Head of caudate nucleus (tissue), 42 donors: ENCODE data around the gene SLC25A39.
"Not testable (repeated sequence)": the region's sequence is repeated elsewhere in the genome, so short reads cannot be mapped to it uniquely, and the experiment has no call there.

Experiments
- DNase-seq, 42 donors: peaks; one replicate each; pipeline versions ENCODE4 v3.0.0 to v3.0.0-alpha.2; 2020 to 2021; ENCODE audit warnings: mixed read lengths in 7 of 42
- intact Hi-C: fragments of 100-400 bp; cut with DNase I; formaldehyde crosslinking; loops from one replicate; pipeline ENCODE4 v1.15.0; 2022

The SLC25A39 gene

DNA sequence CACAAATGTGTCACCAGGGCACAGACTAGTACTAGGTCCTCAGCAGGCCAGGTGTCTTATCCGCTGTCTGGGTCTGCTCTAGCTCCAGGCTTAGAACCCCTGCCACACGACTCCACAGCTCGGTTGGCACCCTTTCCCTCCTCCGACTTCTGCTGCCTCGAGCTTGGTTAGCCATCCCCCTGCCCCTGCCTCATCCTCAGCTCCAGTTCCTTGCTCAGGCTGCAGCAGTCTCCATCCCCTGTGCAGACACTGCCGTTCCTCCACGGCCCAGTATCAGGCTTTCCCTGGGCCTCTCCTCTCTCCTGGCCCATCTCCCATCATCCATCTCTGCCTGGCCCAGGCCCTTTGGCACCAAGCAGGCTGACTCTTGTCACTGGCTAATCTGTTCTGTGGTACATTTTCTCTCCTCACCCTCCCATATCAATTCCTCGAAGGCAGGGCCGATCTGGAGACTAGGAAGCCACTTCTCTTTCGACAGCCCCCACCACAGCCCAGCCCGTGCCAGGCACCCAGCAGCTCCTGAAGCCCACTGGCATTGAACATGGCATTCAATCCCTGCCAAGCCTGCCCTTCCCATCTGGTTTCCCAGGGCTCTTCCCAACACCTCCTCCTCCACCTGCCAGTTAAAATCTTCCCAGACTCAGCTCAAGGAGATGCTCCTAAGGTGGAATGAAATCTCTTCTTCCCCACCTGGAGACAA lies 19.0 kb upstream of the SLC25A39 start:
- no peak for DNase-seq
- intact Hi-C loops: no loop called here

DNA sequence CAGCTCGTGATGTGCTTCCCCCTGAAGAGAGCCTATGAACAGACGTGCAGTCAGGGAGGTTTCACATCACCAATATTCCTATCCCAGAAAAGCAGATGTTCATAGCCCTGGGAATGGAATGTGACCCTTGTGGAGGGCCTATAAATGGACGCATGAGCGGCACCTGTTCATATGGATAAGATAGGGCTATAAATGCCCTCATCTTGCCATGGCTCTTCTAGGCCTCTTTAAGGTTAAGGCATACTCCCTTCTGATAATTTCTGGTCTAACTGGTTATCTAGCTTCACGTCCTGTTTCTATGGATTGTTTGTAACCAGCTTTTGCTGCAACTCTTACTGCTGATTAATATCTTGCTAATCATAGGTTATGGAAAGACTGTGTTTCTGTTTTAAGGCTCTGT lies 15.9 kb upstream of the SLC25A39 start:
- DNase-seq, intact Hi-C loops: not testable (repeated sequence)

DNA sequence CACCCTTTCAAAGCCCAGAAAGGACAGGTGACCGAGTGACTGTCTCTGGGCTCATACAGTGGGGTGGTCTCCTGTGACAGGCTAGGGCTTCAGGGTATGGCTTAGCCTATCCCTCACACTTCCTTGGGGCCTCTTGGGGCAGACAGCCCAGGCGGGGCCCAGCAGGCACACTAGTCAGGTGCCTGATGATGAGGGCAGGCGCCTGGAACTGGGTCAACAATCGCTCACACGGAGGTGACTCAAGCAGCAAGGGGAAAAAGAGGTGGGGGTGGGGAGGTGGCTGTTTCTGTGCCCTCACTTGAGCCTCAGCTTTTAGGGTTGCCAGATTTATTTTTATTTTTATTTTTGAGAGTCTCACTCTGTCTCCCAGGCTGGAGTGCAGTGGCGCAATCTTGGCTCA lies 14.1 kb upstream of the SLC25A39 start:
- DNase-seq: no peak
- intact Hi-C loops: no loop called here

DNA sequence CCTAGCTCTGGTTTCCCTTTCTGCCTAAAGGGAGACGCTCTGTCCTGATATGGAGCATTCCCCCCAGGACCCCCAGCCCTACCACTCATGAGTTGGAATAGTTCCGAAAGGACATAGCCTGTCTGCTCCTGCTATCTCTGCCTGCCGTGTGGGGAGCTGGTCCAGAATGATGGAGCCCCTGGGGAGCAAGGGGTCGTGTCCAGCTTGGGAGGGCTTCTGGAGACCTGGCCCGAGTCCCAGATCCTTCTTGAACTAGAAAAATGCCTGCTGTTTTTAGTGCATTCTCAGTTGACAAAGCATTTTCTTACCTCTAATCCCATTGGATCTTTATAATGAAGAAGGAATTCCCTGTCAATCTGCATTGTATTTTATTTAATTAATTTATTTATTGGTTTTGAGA lies 11.3 kb upstream of the SLC25A39 start:
- intact Hi-C loops: no loop called here
- DNase-seq: no peak

DNA sequence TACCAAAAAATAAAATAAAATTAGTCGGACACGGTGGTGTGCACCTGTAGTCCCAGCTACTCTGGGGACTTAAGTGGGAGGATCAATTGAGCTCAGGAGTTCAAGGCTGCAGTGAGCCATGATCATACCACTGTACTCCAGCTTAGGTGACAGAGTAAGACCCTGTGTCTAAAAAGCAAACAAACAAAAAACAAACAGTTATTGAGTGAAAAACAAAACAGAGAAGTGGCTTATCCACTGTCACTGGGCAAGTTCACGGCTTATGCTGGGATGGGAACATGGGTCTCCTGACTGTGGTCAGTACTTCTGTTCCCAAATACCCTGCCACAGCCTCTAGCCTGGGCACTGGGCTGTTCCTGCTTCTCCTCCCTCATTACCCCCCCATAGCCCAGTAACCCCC lies 10.9 kb upstream of the SLC25A39 start:
- intact Hi-C loops: no loop called here
- DNase-seq: no peak

DNA sequence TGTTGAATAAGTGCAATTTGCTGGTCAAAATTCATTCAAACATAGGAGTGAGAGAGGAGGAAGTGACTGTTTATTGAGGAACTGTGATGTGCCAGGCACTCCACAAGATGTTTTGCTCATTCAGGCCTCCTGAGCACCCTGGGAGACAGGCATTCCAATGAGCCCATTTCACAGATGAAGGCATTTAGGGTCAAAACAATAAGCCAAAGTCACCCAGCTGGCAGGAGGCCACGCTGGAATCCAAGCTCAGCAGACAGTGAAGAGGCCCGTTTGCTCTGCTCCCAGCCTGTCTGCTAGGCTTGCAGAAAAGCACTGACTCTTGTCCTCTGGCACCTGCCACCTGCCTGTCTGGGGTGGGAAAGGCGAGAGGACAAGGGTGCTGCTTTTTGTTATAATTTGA lies 10.1 kb upstream of the SLC25A39 start:
- intact Hi-C loops: no loop called here
- DNase-seq: no peak

DNA sequence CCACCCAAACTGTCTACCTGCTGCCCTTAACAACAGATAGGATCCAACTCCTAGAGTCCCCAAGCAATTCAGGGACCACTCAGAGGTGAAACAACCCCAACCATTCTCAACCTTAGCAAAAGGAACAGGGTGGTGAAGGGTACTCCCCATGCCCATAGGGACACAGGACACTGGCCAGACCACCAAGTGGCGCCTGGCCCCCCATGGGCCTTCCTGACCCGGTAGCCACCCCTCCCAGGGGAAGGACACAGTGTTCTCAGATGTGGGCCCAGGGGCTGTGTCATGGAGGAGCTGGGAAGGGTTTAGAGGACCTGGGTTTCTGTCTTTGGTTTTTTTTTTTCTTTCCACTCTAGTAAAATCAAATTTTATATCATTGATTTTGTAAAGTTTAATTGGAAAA lies 9.7 kb upstream of the SLC25A39 start:
- DNase-seq: no peak
- intact Hi-C loops: no loop called here

DNA sequence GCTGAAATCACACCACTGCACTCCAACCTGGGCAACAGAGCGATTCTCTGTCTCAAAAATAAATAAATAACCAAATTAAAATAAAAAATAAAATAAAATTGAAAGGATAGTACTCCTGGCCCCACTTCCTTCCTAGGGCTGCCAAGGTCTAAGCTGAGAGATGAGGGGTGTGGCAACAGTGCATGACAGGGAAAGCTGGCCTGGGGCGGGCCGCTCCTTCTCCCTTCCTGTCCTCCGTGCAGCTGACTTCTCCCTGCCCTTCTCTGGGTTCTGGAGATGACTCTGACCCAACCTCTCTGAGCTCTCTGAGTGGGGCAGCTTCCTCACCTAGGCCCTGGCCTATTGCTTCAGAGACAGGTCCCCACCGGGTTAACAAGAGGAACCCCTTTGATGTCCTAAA lies 8.7 kb upstream of the SLC25A39 start:
- intact Hi-C loops: no loop called here
- no peak for DNase-seq

DNA sequence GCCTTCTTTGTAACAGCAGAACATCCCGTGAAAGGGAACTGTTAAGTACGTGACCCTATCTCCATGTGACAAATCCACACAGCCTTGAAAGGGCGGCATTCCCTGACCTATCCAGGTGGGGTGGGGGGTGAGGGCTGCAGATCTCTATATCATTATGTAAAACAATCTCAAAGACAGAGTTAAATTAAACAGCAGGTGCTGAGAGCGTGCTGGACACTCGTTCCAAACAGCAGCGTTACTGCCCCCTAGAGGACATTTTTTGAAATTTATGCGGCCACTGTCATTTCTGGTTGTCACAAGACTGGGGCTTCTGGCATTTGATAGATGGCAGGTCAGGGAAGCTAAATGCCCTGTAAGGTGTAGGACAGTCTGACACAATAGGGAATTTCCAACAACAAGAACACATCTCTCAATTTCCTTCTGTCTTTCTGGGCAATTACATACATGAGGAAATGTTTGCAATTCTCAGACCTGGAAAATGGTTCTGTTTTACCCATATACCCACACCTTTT lies 6.7 kb upstream of the SLC25A39 start:
- intact Hi-C loops: no loop called here
- DNase-seq: peak in 39 of 42 donors; percentile 38 to 91 (median 75)

DNA sequence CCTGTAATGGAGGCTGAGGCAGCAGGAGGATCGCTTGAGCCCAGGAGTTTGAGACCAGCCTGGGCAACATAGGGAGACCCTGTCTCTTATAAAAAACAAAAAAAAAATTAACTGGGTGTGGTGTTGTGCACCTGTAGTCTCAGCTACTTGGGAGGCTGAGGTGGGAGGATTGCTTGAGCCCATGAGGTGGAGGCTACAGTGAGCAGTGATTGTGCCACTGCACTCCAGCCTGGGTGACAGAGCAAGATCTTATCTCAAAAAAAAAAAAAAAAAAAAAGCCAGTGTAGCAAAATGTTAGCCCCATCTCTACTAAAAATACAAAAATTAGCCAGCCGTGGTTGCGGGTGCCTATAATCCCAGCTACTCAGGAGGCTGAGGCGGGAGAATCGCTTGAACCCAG lies 5.6 kb upstream of the SLC25A39 start:
- DNase-seq, intact Hi-C loops: not testable (repeated sequence)

DNA sequence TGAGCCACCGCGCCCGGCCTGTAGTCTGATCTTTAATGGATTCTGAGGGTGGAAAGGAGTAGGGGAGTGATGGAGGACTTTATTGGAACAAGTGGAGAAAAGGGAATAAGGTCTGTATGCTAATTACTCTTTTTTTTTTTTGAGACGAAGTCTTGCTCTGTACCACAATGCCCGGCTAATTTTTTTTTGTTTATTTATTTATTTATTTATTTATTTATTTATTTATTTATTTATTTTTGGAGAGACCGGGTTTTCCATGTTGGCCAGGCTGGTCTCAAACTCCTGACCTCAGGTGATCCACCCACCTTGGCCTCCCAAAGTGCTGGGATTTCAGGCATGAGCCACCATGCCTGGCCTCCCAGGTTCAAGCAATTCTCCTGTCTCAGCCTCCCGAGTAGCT lies 4.9 kb upstream of the SLC25A39 start:
- DNase-seq, intact Hi-C loops: not testable (repeated sequence)

DNA sequence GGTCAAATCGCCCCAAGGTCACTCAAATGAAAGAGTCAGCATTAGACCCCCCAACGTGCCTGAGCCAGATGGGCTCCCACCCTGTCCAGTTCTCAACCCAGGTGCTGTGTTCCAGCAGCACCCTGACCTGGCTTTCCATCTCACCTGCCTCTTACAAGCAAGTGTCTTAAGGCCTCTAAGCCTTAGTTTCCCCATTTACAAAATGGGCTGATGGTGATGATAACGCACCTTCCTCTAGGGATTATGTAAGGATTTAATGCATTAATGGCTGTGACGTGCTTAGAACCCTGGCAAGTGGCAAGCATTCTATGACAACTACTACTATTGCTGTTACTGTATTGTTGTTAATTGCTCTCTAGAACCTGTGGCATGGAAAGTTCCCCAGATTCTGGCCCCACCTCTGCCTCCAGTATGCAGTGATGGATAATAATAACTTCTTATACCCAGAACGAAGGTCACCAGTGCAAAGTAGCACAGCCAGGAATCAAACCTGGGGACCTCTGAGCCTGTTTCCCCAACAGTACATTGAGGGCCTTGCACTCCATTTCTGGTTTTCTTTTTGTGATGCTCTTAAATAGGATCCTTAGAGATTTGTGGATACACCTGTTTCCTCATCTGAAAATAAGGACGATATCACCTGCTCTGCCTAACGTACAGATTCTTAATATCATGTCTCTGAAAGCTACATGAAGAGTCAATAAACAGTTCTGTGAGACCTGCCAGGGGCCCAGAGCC lies 3.3 kb upstream of the SLC25A39 start:
- intact Hi-C loops: loop anchor here (2.0 kb wide), 1 partner anchor 109 kb away; the partner anchor contains the start of gene UBTF
- DNase-seq: no peak

DNA sequence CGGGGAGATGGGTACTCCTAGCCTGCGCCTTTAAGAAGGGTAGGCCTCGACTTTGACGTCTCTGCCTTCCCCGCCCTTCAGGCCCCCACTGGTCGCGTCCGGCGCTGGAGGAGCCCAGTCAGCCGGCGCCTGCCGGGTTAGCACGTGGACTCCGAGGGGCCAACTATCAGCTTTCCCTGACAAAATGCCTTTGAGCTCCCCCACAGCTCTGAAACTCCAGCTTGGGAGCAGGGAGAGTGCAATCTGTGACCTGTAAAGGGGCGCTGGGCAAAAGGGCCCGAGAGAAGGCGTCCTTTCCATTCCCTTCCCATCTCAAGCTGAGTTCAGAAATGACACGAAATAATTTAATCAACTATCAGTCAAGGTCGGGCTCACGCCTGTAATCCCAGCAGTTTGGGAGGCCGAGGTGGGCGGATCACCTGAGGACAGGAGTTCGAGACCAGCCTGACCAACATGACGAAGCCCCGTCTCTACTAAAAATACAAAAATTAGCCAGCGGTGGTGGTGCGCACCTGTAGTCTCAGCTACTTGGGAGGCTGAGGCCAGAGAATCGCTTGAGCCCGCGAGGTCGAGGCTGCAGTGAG lies 2.3 kb upstream of the SLC25A39 start:
- intact Hi-C loops: loop anchor here (2.0 kb wide), 1 partner anchor 108 kb away; the partner anchor contains the start of gene UBTF
- peak; percentile 96 to 100 (median 99) for DNase-seq

DNA sequence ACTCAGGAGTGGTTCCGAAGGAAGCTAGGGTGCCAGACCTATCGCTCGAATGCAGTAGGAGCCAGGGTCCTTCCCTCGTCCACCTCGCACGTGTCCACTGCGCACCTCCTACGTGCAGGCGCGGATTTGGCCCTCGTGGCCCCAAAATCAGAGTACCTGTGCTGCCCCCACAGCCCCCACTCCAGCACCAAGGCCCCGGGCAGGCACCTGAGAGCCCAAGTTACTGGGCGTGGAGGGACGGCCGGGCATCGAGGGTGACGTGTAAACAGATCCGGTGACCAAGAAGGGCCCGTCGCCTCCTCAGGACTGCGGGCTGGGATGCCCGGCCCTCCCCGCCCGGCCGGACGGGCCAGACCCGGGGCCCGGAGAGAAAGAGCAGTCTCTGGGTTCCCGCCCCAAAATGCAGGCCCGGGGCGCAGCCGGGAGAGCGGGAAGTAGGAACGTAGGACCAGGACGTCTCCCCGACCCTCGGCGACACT lies 492 bp downstream of the SLC25A39 start:
- intact Hi-C loops: no loop called here

DNA sequence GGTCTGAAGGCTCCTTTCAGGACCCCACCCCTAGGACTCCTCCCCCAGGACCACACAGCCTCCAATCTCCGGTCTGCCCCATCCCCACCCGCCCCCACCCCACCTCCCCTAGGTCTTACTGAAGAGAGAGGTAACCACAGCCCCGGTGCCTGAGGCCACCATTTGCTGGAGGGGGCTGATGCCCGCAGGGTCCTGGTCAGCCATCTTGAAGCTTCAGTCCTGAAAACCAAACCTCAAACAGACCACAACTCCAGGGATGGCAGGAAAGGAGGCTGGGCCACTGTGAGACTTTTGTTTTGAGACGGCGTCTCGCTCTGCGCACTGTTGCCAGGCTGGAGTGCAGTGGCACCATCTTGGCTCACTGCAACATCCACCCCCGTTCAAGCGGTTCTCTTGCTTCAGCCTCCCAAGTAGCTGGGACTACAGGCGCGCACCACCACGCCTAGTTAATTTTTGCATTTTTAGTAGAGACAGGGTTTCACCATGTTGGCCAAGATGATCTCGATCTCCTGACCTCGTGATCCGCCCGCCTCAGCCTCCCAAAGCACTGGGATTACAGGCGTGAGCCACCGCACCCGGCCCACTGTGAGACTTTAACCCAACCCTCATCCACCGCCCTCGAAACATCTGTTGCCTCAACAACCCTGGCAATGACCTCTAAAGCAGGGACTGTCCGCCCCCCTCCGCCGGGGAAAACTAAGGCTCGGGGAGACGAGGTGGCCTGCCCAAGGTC lies 1.1 kb downstream of the SLC25A39 start:
- no peak for DNase-seq
- intact Hi-C loops: no loop called here

More for the DNA sequence above, 492 bp downstream of the SLC25A39 start:
- DNase-seq: peak in 1 of 42 donors; percentile 34

DNA sequence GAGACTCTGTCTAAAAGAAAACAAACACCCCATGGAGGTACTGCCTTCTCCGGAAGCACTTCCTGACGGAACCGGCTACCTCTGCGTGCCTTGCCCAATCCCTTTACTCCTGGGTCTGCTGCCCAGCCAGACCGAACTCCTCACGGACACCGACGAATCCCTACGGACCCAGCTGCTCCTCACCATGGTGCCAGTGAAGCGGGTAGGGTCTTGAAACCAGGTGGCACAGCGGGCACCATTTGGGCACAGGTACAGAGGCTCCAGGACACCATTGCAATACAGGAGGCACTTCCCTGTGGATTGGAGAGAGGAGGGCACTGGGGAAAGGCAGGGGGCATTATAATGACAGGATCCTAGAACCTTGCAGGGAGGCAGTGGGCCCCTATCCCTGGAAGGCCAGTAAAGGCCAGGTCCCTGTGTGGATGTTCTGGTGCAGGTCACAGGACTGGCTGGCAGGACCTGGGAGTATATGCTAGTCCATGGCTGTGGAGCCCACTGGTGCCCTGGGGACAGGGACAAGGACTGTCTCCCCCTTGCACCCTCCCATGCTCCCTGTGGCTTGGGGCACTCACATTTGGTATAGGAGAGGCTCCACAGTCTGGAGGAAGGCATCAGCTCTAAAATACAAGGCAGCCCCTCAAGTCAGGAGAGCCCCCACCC lies 2.3 kb downstream of the SLC25A39 start:
- DNase-seq: peak in 1 of 42 donors; percentile 33
- intact Hi-C loops: no loop called here

DNA sequence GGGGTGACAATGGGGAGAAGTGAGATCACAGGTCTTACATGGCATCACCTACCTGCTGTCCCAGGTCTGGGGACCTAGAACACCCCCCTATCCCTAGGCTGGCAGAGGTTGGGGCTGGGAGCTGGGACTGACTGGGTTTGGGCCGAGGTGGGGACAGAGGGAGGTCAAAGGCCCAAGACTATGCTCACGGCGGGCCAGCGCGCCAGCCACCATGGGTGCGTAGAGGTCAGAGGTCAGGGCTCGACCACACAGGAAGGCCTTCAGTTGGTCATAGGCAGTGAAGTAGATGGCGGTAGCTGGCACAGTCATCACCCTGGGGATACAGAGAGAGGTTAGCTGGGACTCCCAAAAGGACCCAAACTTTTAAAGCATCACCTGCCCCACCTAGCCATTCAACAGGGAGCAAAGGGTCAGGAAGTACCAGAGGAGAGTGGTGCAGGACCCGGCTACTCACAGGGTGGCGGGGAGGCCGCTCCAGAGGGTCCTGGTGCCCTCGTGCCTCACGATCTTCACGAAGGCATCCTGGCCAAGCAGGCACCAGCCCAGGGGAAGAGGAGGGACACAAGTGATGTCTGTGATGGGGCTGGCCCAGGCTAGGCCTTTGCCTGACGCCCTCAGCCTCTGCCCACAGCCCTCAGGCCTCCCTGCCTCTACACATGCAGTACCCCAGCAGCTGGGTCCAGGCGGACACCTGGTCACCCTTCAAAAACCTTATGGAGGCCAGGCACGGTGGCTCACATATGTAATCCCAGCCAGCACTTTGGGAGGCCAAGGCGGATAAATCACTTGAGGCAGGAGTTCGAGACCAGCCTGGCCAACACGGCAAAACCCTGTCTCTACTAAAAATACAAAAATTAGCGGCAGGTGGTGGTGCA lies 3.1 kb downstream of the SLC25A39 start:
- DNase-seq: no peak
- intact Hi-C loops: no loop called here

DNA sequence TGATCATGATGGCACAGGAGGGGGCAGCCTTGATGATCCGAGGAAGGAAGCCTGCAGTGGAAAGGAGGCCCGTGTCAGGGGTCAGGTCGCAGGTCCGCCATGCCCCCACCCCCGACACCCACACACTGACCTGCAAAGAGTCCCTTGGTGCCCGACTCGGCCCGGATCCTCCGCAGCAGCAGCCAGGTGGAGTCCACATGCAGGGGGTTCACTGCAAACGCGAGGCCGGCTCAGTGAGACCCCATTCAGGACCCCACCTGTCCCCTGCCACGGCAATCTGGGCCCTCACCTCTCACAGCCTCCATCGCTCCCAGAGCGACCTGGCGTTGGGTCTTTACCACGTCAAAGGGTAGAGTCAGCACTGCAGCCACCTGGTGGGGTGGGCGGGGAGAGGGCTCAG lies 4.6 kb downstream of the SLC25A39 start:
- intact Hi-C loops: no loop called here
- DNase-seq: no peak
